HG02970 (cell line): ENCODE results near the gene KCNK7.
A peak's percentile ranks its signal among the peaks of the same experiment; 100 is the strongest.
"Not testable (repeated sequence)": the region's sequence is repeated elsewhere in the genome, so short reads cannot be mapped to it uniquely, and the experiment has no call there.

Experiments
- ATAC-seq: cut with Tn5 transposase; IDR thresholded peaks from one replicate; pipeline ENCODE4 v1.9.1; 2021; ENCODE audit warnings: mild to moderate bottlenecking, moderate library complexity, moderate number of reproducible peaks; ENCODE audit not compliant: unreplicated experiment, low FRiP score

KCNK7 gene

DNA sequence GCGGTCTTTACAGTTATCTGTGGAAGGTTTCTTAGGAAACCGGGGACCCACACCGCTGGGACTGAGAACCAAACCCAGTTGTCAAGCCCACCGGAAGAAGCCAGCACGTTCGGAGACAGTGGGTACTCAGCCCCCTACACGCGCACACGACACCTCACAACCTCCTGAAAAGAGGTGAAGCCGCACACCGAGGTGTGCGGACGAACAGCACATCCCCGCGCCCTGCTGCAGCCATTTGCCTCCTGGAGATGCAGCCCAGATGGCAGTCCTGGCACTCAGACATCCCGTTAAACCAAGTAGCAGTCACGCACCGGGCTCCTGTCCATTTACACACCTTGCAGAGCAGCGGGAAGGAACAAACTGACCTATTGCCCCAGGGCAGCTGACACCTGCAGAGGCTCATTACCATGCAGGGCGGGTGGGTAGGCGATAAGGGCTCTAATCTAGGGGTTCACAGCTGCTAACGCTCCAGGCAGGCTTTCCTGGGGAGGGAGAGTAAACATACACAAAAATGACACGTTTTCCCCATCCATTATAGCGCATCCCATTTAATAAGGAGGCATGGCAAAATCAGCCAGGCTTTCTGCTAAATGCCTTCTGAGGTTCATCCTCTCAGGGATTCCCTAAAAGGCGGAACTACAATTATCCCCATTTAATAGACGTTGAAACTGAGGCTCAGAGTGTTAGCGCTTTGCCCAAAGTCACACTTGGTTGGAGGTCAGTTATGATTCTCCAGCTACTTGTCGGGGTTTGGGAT, 20.6 kb downstream of the KCNK7 start:
- no peak for ATAC-seq

DNA sequence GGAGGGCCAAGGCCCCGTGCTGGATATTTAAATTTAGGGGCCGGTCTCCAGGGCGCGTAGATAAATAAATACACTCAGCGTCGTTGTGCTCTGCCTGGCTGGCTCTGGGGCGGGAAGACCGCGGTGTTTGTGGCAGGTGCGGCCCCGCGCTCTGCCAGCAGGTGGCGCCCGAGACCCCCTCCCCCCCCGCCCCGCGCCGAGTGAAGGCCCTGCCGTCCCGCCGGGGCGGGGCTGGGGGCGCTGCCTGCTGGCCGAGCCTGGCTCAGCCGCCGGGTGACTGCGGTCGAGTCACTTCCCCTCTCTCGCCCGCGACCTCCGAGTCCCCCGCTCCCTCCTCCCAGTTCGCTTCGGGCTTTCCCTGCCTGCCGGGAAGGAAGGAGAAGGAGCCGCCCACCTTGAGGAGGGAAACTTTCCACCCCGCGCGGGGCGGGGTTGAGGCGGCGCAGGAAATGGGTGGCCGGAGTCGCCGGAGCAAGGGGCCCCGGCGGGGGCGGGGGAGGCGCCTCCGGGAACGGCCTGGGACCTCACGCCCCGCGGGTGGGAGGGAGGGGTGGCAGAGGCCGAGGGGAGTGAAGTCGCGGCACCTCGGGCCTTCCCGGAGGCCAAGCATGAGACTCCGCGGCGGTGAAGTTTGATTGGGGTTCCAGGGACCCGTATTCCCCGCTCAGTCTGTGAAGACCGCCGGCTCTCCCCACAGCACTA, 21.3 kb downstream of the KCNK7 start:
- ATAC-seq, result peak; percentile 34

DNA sequence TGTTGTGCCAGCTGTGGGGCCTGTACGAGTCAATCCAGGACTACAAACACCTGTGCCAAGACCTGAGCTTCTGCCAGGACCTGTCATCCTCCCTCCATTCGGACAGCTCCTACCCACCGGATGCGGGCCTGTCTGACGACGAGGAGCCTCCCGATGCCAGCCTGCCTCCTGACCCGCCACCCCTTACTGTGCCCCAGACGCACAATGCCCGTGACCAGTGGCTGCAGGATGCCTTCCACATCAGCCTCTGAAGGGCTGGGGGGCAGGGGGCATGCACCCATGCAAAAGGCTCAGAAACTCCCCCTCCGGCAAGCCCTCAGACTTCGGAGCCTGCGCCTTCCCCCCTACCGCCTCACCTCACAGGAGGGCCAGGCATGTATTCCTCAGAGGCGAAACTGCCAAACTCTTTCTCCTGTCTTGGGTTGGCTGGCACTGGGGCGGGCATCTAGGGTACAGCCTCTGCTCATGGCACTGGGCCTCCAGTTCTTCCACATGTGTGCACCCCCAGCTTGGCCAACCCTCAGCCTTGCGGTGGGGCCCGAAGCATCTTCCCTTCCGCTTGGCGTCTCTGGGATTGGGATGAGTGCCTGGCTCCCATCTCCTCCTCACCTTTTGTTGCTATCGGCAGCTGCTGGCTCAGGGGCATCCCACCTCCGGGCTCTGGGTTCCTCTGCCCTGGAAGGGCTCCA, 22.1 kb downstream of the KCNK7 start:
- ATAC-seq, result no peak

DNA sequence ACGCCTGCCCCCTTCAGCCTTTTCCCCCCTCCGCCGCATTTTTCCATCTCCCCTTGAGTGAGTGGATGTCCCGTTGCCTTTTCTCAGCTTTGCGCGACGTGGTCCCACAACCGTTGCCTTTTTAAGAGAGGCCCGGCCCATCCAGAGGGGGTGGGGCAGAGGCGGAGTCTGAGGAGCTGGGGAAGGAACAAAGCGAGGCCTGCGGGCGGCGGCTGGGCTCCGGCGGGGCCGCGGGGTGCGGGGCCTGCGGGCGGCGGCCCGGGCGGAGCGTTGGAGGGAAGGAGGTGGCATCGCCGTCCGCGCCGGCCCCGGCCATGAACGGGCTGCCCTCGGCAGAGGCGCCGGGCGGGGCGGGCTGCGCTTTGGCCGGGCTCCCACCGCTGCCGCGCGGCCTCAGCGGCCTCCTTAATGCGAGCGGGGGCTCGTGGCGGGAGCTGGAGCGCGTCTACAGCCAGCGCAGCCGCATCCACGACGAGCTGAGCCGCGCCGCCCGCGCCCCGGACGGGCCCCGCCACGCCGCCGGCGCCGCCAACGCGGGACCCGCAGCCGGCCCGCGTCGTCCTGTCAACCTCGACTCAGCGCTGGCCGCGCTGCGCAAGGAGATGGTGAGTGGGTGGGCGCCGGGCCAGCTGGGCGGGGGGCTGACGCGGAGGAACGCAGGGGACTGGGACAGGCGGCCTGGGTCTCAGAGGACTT, 23.1 kb downstream of the KCNK7 start, which contains the start of gene FAM89B:
FAM89B (plus strand) TSS at position 183 of the 696 bp plus-strand sequence; CDS start at position 315, 132 bp downstream.
- ATAC-seq, result no peak

DNA sequence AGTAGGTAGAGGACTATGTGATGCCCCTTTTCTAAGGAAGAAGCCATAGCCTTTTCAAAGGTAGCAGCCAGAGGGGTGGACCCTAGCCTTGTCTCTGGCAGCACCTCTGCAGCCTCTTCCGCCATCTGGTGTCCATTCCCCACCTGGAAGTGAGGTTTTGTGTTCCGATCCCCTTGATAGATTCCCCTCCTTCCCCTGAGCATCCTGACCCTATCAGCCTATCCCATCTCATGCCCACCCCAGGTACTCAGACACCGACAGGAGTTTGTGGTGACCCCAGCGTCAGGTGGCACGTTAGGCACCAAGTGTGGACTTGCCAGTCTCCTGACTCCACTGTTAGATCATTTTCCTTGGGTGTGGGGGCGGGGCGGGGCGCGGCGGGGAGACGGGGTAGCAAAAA, 23.7 kb downstream of the KCNK7 start:
- no peak for ATAC-seq

DNA sequence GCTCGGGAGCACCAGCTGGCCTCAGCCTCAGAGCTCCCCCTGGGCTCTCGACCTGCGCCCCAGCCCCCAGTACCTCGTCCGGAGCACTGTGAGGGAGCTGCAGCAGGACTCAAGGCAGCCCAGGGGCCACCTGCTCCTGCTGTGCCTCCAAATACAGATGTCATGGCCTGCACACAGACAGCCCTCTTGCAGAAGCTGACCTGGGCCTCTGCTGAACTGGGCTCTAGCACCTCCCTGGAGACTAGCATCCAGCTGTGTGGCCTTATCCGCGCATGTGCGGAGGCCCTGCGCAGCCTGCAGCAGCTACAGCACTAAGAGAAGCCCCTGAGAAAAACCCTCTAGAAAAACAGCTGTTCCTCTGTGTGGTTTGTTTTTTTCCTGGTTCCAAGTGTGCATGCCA, 24.2 kb downstream of the KCNK7 start:
- no peak for ATAC-seq

DNA sequence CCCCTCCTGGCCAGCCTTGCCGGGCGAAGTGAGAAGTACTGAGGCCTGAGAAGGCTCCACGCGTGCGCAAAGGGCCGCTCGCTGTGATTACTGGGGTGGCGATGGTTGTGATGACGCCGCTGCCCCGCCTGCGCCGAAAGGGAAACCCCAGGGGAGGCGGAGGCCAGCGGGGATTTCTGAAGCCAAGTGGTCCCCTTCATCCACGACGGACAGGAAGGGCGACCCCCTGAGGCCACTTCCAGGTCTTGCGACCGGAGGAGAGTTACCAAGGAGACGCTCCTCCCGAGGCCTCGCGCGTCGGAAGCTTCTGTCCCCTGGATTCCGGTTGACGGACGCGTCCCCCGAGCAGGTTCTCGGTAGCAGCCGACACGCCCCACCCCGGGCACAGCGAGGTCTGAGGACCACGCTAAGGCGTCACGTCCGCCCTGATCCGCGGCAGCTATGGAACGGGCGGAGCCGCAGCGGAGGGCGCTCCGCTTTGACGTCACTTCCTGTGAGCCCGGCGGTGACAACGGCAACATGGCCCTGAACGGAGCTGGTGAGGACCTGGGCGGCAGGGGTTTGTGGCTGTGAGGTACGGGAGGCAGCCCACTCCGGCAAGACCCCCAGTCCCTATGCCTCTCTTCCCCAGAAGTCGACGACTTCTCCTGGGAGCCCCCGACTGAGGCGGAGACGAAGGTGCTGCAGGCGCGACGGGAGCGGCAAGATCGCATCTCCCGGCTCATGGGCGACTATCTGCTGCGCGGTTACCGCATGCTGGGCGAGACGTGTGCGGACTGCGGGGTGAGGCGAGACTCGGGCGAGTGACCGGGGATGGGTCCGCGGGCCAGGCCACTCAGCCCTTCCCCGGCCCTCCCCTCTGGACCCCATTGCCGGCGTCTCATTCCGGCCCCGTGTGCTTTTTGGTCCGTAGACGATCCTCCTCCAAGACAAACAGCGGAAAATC, 25.4 kb downstream of the KCNK7 start, which contains the start of gene ZNRD2:
ZNRD2 (plus strand) TSS at position 505 of the 946 bp plus-strand sequence; CDS start at position 520, 15 bp downstream.
- peak; percentile 59 for ATAC-seq

DNA sequence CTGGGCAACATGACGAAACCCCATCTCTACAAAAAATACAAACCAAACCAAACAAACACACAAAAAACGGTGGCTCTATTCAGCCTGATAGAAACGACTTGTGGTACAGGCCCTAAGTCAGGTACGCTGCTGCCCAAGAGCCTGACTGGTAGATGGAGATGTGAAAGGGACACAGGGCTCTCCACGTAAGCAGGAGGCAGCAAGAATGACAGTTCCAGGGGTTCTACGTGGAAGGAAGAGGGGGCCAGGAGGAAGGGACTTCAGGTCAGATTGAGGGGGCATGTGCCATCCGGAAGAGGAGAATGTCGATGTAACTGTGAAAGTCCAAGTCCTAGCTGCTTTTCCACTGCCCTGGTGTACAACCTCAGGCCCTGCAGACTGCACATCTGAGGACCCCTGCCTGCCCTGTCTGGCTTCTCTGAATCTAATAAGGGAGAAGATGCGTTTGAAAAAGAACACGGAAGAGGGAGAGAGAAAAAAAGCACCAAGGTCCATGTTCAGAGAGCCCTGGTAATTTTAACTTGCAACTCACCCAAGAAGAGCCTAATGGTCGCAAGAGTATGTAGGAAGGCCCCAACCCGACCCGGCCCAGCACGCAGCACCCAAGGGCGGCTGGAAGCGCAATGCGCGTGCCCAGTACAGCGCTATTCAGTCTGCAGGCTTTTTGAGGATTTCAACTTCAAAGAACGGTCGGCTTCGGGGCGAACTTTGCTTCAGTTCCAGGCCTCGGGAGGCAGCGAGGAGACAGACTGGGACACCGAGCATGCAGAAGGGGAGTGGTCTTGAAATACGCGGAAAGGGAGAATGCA, 26.2 kb downstream of the KCNK7 start:
- ATAC-seq, result no peak

DNA sequence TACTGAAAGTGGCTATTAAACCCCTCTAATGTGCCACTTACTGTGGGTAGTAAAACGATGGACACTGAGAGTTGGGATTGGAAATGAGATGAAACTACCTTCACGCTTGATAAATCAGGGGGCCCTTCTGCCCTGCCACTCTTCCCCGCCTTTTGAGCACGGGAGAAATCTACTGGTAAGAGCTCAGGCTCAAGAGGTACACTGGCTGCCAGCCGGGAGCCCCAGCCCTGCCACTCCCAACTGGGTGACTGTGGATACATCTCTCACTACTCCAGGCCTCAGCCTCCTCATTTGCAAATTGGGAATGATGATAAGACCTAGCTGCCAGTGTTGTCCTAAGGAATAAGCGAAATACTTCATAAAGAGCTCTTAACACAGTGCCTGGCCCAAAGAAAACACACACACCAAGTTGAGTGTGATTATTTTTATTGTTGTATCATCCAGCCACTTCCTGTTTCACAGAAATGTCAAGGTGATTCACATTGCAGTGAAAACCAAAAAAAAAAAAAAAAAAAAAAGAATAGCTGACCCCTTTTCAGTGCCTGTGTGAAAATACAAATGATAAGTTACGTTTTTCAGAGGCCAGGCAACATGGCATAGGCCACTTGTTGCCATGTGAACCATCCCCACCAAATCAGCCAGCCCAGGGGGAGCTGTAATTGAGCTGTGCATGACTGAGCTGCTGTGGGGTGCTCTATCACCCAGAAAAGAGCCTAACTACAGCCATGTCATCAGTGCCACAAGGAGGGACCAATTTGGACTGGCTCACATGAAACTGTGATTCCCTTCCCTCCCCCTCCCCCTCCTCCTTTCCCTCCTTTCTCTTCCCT, 29.8 kb downstream of the KCNK7 start:
- no peak for ATAC-seq

DNA sequence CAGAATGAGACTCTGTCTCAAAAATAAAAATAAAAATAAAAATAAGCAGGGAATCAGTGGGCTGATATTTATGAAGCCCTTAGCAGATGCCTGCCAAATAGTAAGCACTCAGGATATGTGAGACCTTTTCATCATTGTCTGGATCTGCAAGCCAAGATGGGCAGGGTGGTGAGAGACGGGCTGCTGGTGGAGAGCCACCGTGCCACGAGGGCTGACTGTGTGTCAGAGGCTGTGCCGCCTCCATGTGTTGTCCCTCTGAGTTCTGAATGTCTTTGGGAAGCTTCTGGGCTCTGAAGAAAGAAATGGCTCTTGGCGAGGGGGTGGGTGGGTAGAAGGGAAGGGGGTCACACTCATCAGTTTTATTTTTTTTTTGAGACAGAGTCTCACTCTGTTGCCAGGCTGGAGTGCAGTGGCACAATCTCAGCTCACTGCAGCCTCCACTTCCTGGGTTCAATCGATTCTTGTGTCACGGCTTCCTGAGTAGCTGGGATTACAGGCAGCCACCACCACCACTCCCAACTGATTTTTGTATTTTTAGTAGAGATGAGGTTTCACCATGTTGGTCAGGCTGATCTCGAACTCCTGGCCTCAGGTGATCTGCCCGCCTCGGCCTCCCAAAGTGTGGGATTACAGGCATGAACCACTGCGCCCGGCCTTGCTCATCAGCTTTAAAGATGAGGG, 30.6 kb downstream of the KCNK7 start:
- ATAC-seq, result not testable (repeated sequence)

DNA sequence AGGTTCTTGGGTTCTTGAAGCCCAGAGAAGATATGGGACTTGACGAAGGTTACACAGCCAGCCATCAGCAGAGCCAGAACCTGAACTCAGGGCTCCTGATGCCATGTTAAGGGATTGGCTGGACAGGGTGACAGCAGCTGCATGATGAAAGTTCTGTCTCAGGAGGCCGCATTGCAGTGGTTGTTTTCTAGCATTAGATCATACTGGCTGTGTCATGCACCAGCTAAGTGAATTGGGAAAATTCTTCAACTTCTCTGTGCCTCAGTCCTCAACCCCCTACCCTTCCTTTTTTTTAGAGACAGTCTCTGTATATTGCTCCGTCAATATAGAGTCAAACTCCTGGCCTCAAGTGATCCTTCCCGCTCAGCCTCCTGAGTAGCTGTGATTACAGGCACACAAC, 32.0 kb downstream of the KCNK7 start:
- ATAC-seq, result no peak

DNA sequence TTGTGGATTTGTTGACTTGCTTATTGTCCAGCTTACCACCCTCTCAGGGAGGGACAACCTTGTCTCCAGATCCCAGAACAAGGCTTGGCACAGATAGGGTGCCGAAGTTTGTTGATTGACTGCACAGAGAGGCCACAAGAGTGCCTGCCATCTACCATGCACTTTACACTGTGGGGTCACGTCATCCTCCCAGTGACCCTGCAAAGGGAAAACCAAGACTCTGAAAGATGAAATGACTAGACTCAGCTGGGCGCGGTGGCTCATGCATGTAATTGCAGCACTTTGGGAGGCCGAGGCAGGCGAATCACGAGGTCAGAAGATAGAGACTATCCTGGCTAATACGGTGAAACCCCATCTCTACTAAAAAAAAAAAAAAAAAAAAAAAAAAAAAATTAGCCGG, 32.8 kb downstream of the KCNK7 start:
- ATAC-seq, result no peak

DNA sequence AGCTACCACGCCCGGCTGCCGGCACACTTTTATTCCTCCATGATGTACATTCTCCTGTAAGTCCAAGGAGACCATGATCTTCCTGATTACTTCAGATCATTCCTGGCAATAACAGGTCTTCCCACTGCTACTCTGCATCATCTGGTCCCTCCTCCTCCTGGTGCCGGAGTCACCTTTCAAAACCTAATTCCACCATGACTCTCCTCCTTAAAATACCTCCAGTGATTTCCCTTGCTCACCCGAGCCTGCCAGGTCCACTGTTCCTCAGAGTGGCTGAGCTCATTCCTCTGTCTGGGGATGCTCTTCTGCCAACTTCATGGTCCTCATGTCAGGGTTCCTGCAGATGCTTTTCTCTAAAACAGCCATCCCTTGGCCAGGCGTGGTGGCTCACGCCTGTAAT, 33.6 kb downstream of the KCNK7 start:
- ATAC-seq, result no peak

DNA sequence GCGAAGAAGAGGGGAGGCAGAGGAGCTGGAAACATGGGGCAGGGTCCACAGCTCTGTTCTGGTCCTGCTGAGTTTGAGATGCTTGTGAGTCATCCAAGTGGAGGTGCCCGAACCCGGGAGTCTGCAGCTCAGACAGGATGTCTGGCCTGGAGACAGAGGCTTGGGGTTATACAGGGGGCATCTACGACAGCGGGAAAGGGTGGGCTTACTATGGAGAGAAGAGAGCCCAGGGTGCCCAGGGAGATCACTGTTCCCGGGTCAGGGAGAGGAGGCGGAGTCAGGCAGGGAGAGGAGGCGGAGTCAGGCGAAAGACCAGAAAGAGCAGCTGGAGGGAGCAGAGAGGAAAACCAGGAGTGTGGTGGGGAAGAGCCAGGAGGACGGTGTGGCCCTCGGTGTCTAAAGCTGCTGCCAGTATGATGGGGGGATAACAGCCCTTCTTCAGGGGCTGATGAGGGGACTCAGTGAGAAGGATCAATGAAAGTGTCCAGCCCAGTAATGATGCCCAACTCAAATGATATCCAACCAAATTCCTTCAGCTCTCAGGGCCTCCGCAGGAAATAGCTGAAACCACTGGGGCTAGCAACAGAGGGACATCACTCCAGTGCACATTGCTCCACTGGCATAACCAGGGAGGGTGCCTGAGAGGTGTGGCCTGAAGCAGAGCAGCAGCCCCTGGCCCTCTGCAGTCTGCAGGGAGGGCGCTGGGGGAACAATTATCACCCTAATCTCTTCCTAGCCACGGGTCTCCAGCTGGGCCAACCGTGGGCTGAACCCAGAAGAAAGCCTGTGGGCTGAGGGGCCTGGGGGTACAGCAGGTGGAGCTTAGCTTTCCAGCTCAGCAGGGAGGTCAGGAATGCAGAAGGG, 34.8 kb downstream of the KCNK7 start:
- no peak for ATAC-seq

DNA sequence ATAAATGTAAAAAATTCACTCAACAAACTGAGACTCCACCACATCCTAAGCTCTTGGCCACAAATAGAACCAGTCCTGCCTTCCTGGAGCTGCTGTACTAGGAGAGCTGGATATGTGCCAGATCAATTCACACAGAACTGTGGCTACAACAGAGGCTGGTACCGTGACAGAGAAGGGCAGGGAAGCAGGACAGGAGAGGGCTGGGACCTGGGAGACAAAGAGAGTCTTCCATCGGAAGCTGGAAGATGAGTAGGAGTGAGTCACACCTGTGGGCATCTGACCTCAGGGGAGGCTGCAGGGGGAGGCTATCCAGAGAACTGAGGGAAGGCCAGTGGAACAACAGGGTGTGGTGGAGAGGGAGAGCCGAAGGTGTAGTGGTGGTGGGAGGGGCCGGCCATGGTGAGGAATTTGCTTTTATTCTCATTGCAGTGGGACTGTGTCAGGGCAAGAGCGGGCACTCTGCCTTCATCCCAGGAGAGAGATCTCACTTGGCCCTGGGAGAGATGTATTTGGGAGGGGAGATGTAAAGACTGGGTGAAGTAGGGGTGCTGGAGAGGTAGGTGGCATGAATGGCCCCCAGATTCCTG, 35.6 kb downstream of the KCNK7 start:
- no peak for ATAC-seq

DNA sequence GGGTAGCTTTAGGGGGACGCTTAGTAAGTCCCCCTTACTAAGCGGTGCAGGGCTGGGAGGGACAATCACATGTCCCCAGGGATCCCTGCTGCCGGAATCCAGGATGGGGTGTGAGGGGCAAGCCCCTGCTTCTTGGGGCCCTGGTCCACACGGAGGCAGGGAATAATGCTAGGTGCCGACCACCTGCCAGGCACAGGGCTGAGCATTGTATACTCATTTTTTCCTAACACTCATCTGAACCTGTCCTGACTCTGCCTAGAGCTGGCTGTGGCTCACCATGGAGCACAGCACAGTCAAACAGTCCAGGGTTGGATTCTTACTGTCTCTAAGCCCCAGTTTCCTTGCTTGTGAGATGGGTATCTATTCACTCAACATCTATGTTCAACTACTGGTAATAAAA, 36.1 kb downstream of the KCNK7 start:
- ATAC-seq, result no peak
